GM12878 (cell line): Measurements from ENCODE around the gene EPHB2. TPM values are rescaled to one million over a fixed set of nuclear protein-coding genes. Genes with fewer than 3 reads are reported as not detected.

Source experiments
- ATAC-seq: fragments of 200-7000 bp; cut with Tn5 transposase; 3 replicates; pipeline ENCODE4 v1.9.1; 2020; ENCODE audit warnings: mild to moderate bottlenecking, moderate library complexity
- BruUV-seq: library from RNA; stranded (reverse); fragments of 400-500 nt; replicated peaks from 2 replicates; lab custom pipeline; 2021; lab: Mats Ljungman, UMichigan
- CTCF ChIA-PET: fragments of 300-600 bp; sonication (Branson Sonifier 250); formaldehyde crosslinking; extraction: SDS; loops from one replicate; lab custom pipeline; 2021; ENCODE audit warnings: inconsistent platforms; lab: Yijun Ruan, JAX
- POLR2A ChIA-PET: fragments of 350-600 bp; formaldehyde crosslinking; extraction: SDS; loops from one replicate; lab custom pipeline; 2021; ENCODE audit warnings: inconsistent platforms; lab: Charles Lee
- RAD21 ChIA-PET: fragments of 300-600 bp; sonication (Branson Sonifier 250); formaldehyde crosslinking; loops from one replicate; lab custom pipeline; 2023; ENCODE audit warnings: antibody characterized with exemption; ENCODE audit not compliant: unreplicated experiment; lab: Charles Lee
- SMC1A ChIA-PET: fragments of 300-600 bp; sonication (Branson Sonifier 250); formaldehyde crosslinking; loops from one replicate; lab custom pipeline; 2023; ENCODE audit not compliant: unreplicated experiment, uncharacterized antibody; lab: Charles Lee
- DNase-seq: peaks from one replicate; pipeline ENCODE4 v3.0.0-alpha.2; 2011; ENCODE audit warnings: low read depth, low spot score
- FAIRE-seq: peaks from 3 replicates; lab custom pipeline; 2011; peaks lifted over from hg19 to GRCh38; lab: Jason Lieb, UNC
- H2AFZ ChIP-seq: 2 replicates; pipeline ENCODE4 v1.6.0; 2011; ENCODE audit warnings: low read depth, low read length, control low read depth; ENCODE audit not compliant: control insufficient read depth
- H3K27ac ChIP-seq: 2 replicates; pipeline ENCODE4 v1.5.1; 2011; ENCODE audit warnings: control low read depth; ENCODE audit not compliant: control insufficient read depth, insufficient read depth
- H3K27me3 ChIP-seq, 2 experiments: replicated peaks in 1 of 2; 2 replicates each; pipeline versions ENCODE4 v1.6.0 to v1.6.1; 2011; ENCODE audit warnings: low read length in 1 of 2; ENCODE audit not compliant: control insufficient read depth in 2 of 2, insufficient read depth in 2 of 2
- H3K36me3 ChIP-seq, 2 experiments: 2 replicates each; pipeline ENCODE4 v1.5.1; 2011; ENCODE audit warnings: low read length in 1 of 2; ENCODE audit not compliant: control insufficient read depth in 2 of 2, insufficient read depth in 2 of 2
- H3K4me1 ChIP-seq: 2 replicates; pipeline ENCODE4 v1.6.1; 2011; ENCODE audit warnings: mild to moderate bottlenecking, low read length, moderate library complexity, mixed read lengths; ENCODE audit not compliant: control insufficient read depth, insufficient read depth
- H3K4me2 ChIP-seq: 2 replicates; pipeline ENCODE4 v1.6.0; 2011; ENCODE audit warnings: control low read depth; ENCODE audit not compliant: control insufficient read depth, insufficient read depth
- H3K4me3 ChIP-seq: fragments of 200-600 bp; sonication (generic); 2 replicates; pipeline ENCODE4 v1.5.1; 2016
- H3K79me2 ChIP-seq: 2 replicates; pipeline ENCODE4 v1.6.0; 2011; ENCODE audit warnings: low read length; ENCODE audit not compliant: control insufficient read depth, insufficient read depth
- H3K9ac ChIP-seq: 2 replicates; pipeline ENCODE4 v1.8.0; 2011; ENCODE audit warnings: low read length, control low read depth, mixed read lengths; ENCODE audit not compliant: control insufficient read depth, insufficient read depth
- H3K9me3 ChIP-seq: replicated peaks from 3 replicates; pipeline ENCODE4 v1.5.1; 2011; ENCODE audit warnings: mild to moderate bottlenecking, low read length; ENCODE audit not compliant: control insufficient read depth, insufficient read depth
- H4K20me1 ChIP-seq: 2 replicates; pipeline ENCODE4 v1.6.0; 2011; ENCODE audit not compliant: control insufficient read depth, insufficient read depth
- EP300 ChIP-seq, 2 experiments: fragments of 150-350 bp in 1 of 2; IDR thresholded peaks; 2 replicates each; pipeline ENCODE4 v1.6.1; 2011 to 2012; ENCODE audit warnings: low read depth in 2 of 2, low read length in 2 of 2, borderline replicate concordance in 1 of 2, improper control_type of control experiment in 1 of 2, inconsistent platforms in 1 of 2; ENCODE audit not compliant: control insufficient read depth in 1 of 2
- ZSCAN29 ChIP-seq: fragments of 450-650 bp; IDR thresholded peaks from 2 replicates; pipeline ENCODE4 v1.6.1; 2017; ENCODE audit warnings: mild to moderate bottlenecking, moderate library complexity
- WGBS: methylation state at CpG from one replicate; pipeline ENCODE4 v1.1.6; 2016; ENCODE audit warnings: low lambda C conversion rate; ENCODE audit not compliant: insufficient replicate concordance, insufficient coverage; ENCODE audit errors: missing lambda C conversion rate; 5-methylcytosine and 5-hydroxymethylcytosine counted together
- in situ Hi-C: fragments of 300-500 bp; cut with MboI; formaldehyde crosslinking; loops from 9 replicates; pipeline ENCODE4 v1.14.3; 2018; ENCODE audit warnings: mixed read lengths
- intact Hi-C: fragments of 100-400 bp; cut with micrococcal nuclease; formaldehyde crosslinking; loops from one replicate; pipeline ENCODE4 v1.14.2; 2022; ENCODE audit not compliant: unreplicated experiment
- polyA plus RNA-seq, 11 experiments: library from polyadenylated mRNA; depleted of rRNA in 4 of 11; unstranded in 6 of 11; stranded (reverse) in 5 of 11; fragments of >200 nt; fragmentation: Nextera tagmentation in 4 of 11; fragmentation: Illumina TruSeq in 1 of 11; extraction: Ambion mirVana in 4 of 11; extraction: Trizol in 1 of 11; gene quantifications; 1 replicate in 1 of 11; 2 replicates in 10 of 11; pipeline versions ENCODE4 v1.2.1 to v1.2.3, GENCODE V29; 2011 to 2016; ENCODE audit warnings: inconsistent platforms in 2 of 11, missing spikeins in 2 of 11, low read depth in 1 of 11
- total RNA-seq, 4 experiments: library from RNA; depleted of rRNA in 3 of 4; stranded (reverse); fragments of >200 nt in 3 of 4; fragmentation: Illumina TruSeq in 1 of 4; extraction: Trizol in 1 of 4; gene quantifications; 2 replicates each; pipeline versions ENCODE4 v1.2.1 to v1.2.3, GENCODE V29; 2013 to 2021
- TF ChIP-seq, protein P1 (sequence below): fragments of 450-650 bp; formaldehyde crosslinking; IDR thresholded peaks from 2 replicates; pipeline ENCODE4 v1.4.0; 2020; ENCODE audit warnings: mild to moderate bottlenecking, moderate library complexity

The EPHB2 gene
- total and polyA plus RNA-seq, 10 of the 15 experiments (the other 5 are each of a cell fraction or from before 2014, with no cell fraction given), result 0.13 to 3.3 (median 0.92) TPM

DNA sequence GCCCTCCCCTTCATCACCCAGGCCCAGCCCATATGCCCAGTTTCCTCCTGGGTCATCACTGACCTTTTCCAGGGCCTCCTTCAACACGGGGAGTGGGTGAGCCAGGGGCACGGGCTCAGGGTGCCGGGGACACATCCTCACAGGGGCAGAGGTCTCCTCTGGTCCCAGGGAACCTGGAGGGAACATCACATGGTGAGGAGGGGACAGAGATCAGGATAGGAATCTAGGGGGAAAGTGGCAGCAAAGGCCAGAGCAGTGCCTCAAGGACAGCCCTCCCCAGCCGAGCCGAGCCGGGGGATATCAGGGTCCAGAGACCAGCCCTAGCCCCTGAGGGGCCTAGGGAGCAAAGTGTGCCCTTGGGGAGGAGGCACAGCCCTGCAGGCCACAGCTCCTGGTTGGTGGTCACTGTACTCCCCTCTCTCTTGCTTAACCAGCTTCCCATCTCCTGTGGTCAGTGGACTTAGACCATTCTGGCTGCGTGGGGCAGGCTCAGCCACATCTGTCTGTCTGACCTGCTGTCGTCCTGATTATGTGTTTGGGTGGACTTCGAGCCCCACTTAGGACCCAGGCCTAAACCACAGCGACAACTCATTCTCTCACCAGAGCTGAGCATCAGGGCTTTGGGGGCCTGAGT, 252.5 kb downstream of the EPHB2 start:
- Histone ChIP-seq H2AFZ (no peak overlapping the region), H4K20me1 (no peaks in the 10 kb centered on the region), H3K9me3 (no peaks in the 10 kb centered on the region; the same call in 2 of the 3 replicates), H3K9ac (no peak overlapping the region), H3K36me3 (no peaks in the 10 kb centered on the region), H3K4me1 (no peaks in the 10 kb centered on the region), H3K79me2 (no peaks in the 10 kb centered on the region), H3K27me3 (peaks cover 0 to 1% of the 10 kb centered on the region in 2 experiments; a peak in 2 of 4 replicates), H3K27ac (no peak overlapping the region), H3K4me3 (no peak overlapping the region)
- ChIA-PET POLR2A (no interaction called here), SMC1A (interaction anchor here (1.2 kb wide), 1 partner anchor 258 kb away, joined by 5 read pairs; no protein-coding TSS in a partner anchor), RAD21 (interaction anchor here (0.9 to 2.2 kb wide), 2 partner anchors 259 to 543 kb away, joined by 3 to 8 read pairs; no protein-coding TSS in a partner anchor), CTCF (interaction anchor here (0.9 to 3.8 kb wide), 8 partner anchors 9 to 542 kb away, joined by 3 to 29 read pairs (median 4); no protein-coding TSS in a partner anchor)
- WGBS, result 38% methylated on average over 10 of the region's 10 CpGs
- no peak for FAIRE-seq
- in situ Hi-C loops (no loop called here), intact Hi-C loops (no loop called here)
- no peak for DNase-seq
- no peak for ATAC-seq
- BruUV-seq, result no TSS peak
- TF ChIP-seq ZSCAN29 (no peak), EP300 (IDR thresholded peaks at IDR 0.05; ENCODE audit: borderline replicate concordance in 1 of 2, control insufficient read depth in 1 of 2, low read depth in 2 of 2, low read length in 2 of 2) (no peak)
- TF ChIP-seq, protein P1, sequence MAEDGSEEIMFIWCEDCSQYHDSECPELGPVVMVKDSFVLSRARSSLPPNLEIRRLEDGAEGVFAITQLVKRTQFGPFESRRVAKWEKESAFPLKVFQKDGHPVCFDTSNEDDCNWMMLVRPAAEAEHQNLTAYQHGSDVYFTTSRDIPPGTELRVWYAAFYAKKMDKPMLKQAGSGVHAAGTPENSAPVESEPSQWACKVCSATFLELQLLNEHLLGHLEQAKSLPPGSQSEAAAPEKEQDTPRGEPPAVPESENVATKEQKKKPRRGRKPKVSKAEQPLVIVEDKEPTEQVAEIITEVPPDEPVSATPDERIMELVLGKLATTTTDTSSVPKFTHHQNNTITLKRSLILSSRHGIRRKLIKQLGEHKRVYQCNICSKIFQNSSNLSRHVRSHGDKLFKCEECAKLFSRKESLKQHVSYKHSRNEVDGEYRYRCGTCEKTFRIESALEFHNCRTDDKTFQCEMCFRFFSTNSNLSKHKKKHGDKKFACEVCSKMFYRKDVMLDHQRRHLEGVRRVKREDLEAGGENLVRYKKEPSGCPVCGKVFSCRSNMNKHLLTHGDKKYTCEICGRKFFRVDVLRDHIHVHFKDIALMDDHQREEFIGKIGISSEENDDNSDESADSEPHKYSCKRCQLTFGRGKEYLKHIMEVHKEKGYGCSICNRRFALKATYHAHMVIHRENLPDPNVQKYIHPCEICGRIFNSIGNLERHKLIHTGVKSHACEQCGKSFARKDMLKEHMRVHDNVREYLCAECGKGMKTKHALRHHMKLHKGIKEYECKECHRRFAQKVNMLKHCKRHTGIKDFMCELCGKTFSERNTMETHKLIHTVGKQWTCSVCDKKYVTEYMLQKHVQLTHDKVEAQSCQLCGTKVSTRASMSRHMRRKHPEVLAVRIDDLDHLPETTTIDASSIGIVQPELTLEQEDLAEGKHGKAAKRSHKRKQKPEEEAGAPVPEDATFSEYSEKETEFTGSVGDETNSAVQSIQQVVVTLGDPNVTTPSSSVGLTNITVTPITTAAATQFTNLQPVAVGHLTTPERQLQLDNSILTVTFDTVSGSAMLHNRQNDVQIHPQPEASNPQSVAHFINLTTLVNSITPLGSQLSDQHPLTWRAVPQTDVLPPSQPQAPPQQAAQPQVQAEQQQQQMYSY (CRISPR knock-in tag), result no peak
- TF ChIP-seq, all 136 proteins: peak for 0
- no peak overlapping the region for H3K4me2 ChIP-seq
